Measurements from ENCODE around the gene EGFL7. TPM values are rescaled to one million over a fixed set of nuclear protein-coding genes. Genes with fewer than 3 reads are reported as not detected.

EGFL7 gene
- total RNA-seq, 1 experiment from 2014 or later = 79.5 TPM

GRCh38 chr9:136714096-136714892, 51.6 kb downstream of the EGFL7 start:
- no peak for DNase-seq (ENCODE audit: low spot score)
- peak overlapping the region; percentile 84 for H3K4me3 ChIP-seq (ENCODE audit: low read depth, low read length, poor library complexity, severe bottlenecking)
- CTCF ChIA-PET = no interaction called here
- H3K27me3 ChIP-seq (replicated peaks; ENCODE audit: insufficient read depth, low read depth, low read length, poor library complexity) = no peaks in the 10 kb centered on the region
- TSS peak; percentile 30 for BruUV-seq (replicated peaks)
- no peak for TF ChIP-seq EZH2 (IDR thresholded peaks at IDR 0.05; ENCODE audit: borderline replicate concordance, low read depth, low read length, poor library complexity, severe bottlenecking)
- no peak for TF ChIP-seq CTCF (conservative IDR thresholded peaks at IDR 0.05; ENCODE audit: low read depth, low read length)
- H3K27ac ChIP-seq (ENCODE audit: low read depth, low read length, poor library complexity, severe bottlenecking) = peak overlapping the region; percentile 2
- no peaks in the 10 kb centered on the region for H3K36me3 ChIP-seq (ENCODE audit: insufficient read depth, low read length, poor library complexity, severe bottlenecking)
- intact Hi-C loops (cut with micrococcal nuclease; ENCODE audit: unreplicated experiment) = no loop called here
- H3K4me1 ChIP-seq (ENCODE audit: insufficient read depth, low read length, poor library complexity, severe bottlenecking) = peaks cover 16% of the 10 kb centered on the region
- POLR2A ChIA-PET (ENCODE audit: low non-redundant PET) = no interaction called here
- H3K9me3 ChIP-seq (ENCODE audit: low read depth, low read length, poor library complexity, severe bottlenecking) = no peaks in the 10 kb centered on the region

GRCh38 chr9:136714893-136715274, 52.2 kb downstream of the EGFL7 start:
- DNase-seq (ENCODE audit: low spot score) = no peak
- no peak overlapping the region for H3K4me3 ChIP-seq (ENCODE audit: low read depth, low read length, poor library complexity, severe bottlenecking)
- no peaks in the 10 kb centered on the region for H3K27me3 ChIP-seq (replicated peaks; ENCODE audit: insufficient read depth, low read depth, low read length, poor library complexity)
- ChIA-PET CTCF (no interaction called here), POLR2A (ENCODE audit: low non-redundant PET) (no interaction called here)
- H3K9me3 ChIP-seq (ENCODE audit: low read depth, low read length, poor library complexity, severe bottlenecking) = no peaks in the 10 kb centered on the region
- BruUV-seq (replicated peaks) = no TSS peak
- TF ChIP-seq EZH2 (IDR thresholded peaks at IDR 0.05; ENCODE audit: borderline replicate concordance, low read depth, low read length, poor library complexity, severe bottlenecking) (no peak), CTCF (conservative IDR thresholded peaks at IDR 0.05; ENCODE audit: low read depth, low read length) (no peak)
- peaks cover 20% of the 10 kb centered on the region for H3K4me1 ChIP-seq (ENCODE audit: insufficient read depth, low read length, poor library complexity, severe bottlenecking)
- no peak overlapping the region for H3K27ac ChIP-seq (ENCODE audit: low read depth, low read length, poor library complexity, severe bottlenecking)
- intact Hi-C loops (cut with micrococcal nuclease; ENCODE audit: unreplicated experiment) = no loop called here
- no peaks in the 10 kb centered on the region for H3K36me3 ChIP-seq (ENCODE audit: insufficient read depth, low read length, poor library complexity, severe bottlenecking)

GRCh38 chr9:136717399-136717798, 54.7 kb downstream of the EGFL7 start:
- H3K4me1 ChIP-seq (ENCODE audit: insufficient read depth, low read length, poor library complexity, severe bottlenecking) = peaks cover 30% of the 10 kb centered on the region
- no peak for DNase-seq (ENCODE audit: low spot score)
- intact Hi-C loops (cut with micrococcal nuclease; ENCODE audit: unreplicated experiment) = no loop called here
- H3K27me3 ChIP-seq (replicated peaks; ENCODE audit: insufficient read depth, low read depth, low read length, poor library complexity) = no peaks in the 10 kb centered on the region
- no peak for TF ChIP-seq CTCF (conservative IDR thresholded peaks at IDR 0.05; ENCODE audit: low read depth, low read length)
- no peak for TF ChIP-seq EZH2 (IDR thresholded peaks at IDR 0.05; ENCODE audit: borderline replicate concordance, low read depth, low read length, poor library complexity, severe bottlenecking)
- no peaks in the 10 kb centered on the region for H3K9me3 ChIP-seq (ENCODE audit: low read depth, low read length, poor library complexity, severe bottlenecking)
- POLR2A ChIA-PET (ENCODE audit: low non-redundant PET) = no interaction called here
- peaks cover 6% of the 10 kb centered on the region for H3K36me3 ChIP-seq (ENCODE audit: insufficient read depth, low read length, poor library complexity, severe bottlenecking)
- no peak overlapping the region for H3K4me3 ChIP-seq (ENCODE audit: low read depth, low read length, poor library complexity, severe bottlenecking)
- H3K27ac ChIP-seq (ENCODE audit: low read depth, low read length, poor library complexity, severe bottlenecking) = no peak overlapping the region
- CTCF ChIA-PET = no interaction called here
- no TSS peak for BruUV-seq (replicated peaks)
